MM.1S (cell line): ENCODE results near the gene EIF2A.

Experiments used
- CTCF ChIP-seq: fragments of 300-600 bp; sonication (generic); IDR thresholded peaks from 2 replicates; pipeline ENCODE4 v1.5.1; 2016; ENCODE audit warnings: antibody characterized with exemption, low read length, mixed read lengths
- EZH2 ChIP-seq: fragments of 300-600 bp; sonication (generic); optimal IDR thresholded peaks from 2 replicates; pipeline ENCODE3; 2017; ENCODE audit warnings: low read depth, mild to moderate bottlenecking, antibody characterized with exemption, low read length, mixed read lengths
- EZH2phosphoT487 ChIP-seq: fragments of 300-600 bp; sonication (generic); IDR thresholded peaks from 2 replicates; pipeline ENCODE4 v1.6.1; 2018; ENCODE audit warnings: antibody characterized with exemption, low read length

GRCh38 chr3:150631515-150632221 lies 85.1 kb downstream of the EIF2A start:
- TF ChIP-seq CTCF = no peak
- TF ChIP-seq EZH2 = no peak
- TF ChIP-seq EZH2phosphoT487 = no peak
